Transverse colon (tissue), 4 donors: Measurements from ENCODE around the gene TTC16. TPM values are rescaled to one million over a fixed set of nuclear protein-coding genes. Genes with fewer than 3 reads are reported as not detected.

Experiments
- DNase-seq: peaks from one replicate; pipeline ENCODE4 v3.0.0-alpha.2; 2019
- H3K27ac ChIP-seq, 4 donors: fragments of 200-600 bp; sonication (generic); 2 replicates each; pipeline ENCODE4 v1.5.1; 2016 to 2018; ENCODE audit warnings: inconsistent platforms in 4 of 4
- H3K27me3 ChIP-seq: fragments of 200-600 bp; sonication (generic); 2 replicates; pipeline ENCODE4 v1.5.1; 2017; ENCODE audit warnings: inconsistent platforms
- H3K36me3 ChIP-seq, 4 donors: fragments of 200-600 bp; sonication (generic); 2 replicates each; pipeline ENCODE4 v1.5.1; 2017 to 2019; ENCODE audit warnings: inconsistent platforms in 4 of 4
- H3K4me1 ChIP-seq, 4 donors: fragments of 200-600 bp; sonication (generic); 2 replicates each; pipeline ENCODE4 v1.5.1; 2017 to 2020; ENCODE audit warnings: inconsistent platforms in 4 of 4
- H3K4me3 ChIP-seq, 4 donors: fragments of 200-600 bp; sonication (generic); 1 replicate in 1 of 4; 2 replicates in 3 of 4; pipeline versions ENCODE4 v1.5.1 to v1.6.1; 2017 to 2019; ENCODE audit warnings: inconsistent platforms in 4 of 4
- H3K9me3 ChIP-seq, 2 donors: fragments of 200-600 bp; sonication (generic); 2 replicates each; pipeline ENCODE4 v1.5.1; 2017 to 2019; ENCODE audit warnings: inconsistent platforms in 2 of 2
- EP300 ChIP-seq: sonication (generic); formaldehyde crosslinking; IDR thresholded peaks from one replicate; pipeline ENCODE4 v1.6.1; 2017; ENCODE audit warnings: antibody characterized with exemption, low read depth
- POLR2A ChIP-seq: fragments of 450-650 bp; IDR thresholded peaks from one replicate; pipeline ENCODE4 v1.6.1; 2016; ENCODE audit warnings: antibody characterized with exemption, mild to moderate bottlenecking, moderate library complexity
- POLR2AphosphoS5 ChIP-seq, 3 donors: sonication (generic); formaldehyde crosslinking; IDR thresholded peaks; one replicate each; pipeline ENCODE4 v1.6.1; 2016; ENCODE audit warnings: antibody characterized with exemption in 3 of 3
- WGBS, 2 donors: methylation state at CpG; one replicate each; pipeline ENCODE4 v1.1.5; 2018; ENCODE audit warnings: low coverage in 1 of 2; 5-methylcytosine and 5-hydroxymethylcytosine counted together
- in situ Hi-C, 4 donors: fragments of 200-750 bp; cut with MboI; loops; one replicate each; pipeline versions ENCODE4 v1.15.0 to v1.15.1; 2017; ENCODE audit warnings: low sequenced_read_pairs in 3 of 4, low pct_ligation_motif_present in 1 of 4, low pct_unique_long_range_greater_than_20kb in 1 of 4
- intact Hi-C: fragments of 100-400 bp; cut with DNase I; formaldehyde crosslinking; loops from one replicate; pipeline ENCODE4 v1.15.1; 2023; ENCODE audit warnings: low total_unique reads
- total RNA-seq, 4 donors: library from RNA; depleted of rRNA; stranded (reverse); fragments of >200 nt; gene quantifications; one replicate each; pipeline ENCODE4 v1.1.0, GENCODE V29; 2016
- TF ChIP-seq, protein P1 (sequence below), 5 experiments: fragments of 200-600 bp in 3 of 5; fragments of 450-650 bp in 2 of 5; sonication (generic) in 3 of 5; IDR thresholded peaks; 1 replicate in 2 of 5; 2 replicates in 3 of 5; pipeline ENCODE4 v1.5.1; 2016 to 2017; ENCODE audit warnings: antibody characterized with exemption in 5 of 5, inconsistent platforms in 3 of 5, mild to moderate bottlenecking in 2 of 5, moderate library complexity in 1 of 5

Gene TTC16
- total RNA-seq, 4 donors from 2014 or later: not detected

DNA sequence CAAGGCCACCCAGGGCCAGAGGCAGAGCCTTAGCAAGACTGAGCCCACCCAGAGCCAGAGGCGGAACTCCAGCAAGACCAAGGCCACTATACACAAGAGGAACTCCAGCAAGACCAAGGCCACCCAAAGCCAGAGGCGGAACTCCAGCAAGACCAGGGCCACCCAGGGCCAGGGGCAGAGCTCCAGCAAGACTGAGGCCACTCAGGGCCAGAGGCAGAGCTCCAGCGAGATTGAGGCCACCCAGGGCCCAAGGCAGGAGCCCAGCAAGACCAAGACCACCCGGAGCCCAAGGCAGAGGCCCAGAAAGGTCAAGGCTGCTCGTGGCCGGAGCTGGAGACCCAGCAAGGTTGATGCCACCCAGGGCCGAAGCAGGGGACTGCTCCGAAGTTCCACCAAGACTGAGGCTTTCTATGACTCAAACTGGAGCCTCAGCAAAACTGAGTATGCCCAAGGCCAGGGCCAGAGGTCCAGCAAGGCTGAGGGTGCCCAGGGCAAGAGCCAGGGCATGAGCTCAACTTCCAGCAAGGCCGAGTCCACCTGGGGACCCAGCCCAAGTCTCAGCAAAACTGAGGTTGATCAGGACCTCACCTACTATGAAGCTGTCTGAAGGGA is 15.0 kb downstream of the TTC16 start:
- in situ Hi-C loops: loop anchor here (10.0 to 25.0 kb wide), 5 partner anchors 134 to 219 kb away; no protein-coding TSS in a partner anchor
- peaks cover 0 to 4% (median 0%) of the 10 kb centered on the region in 4 donors for H3K36me3 ChIP-seq
- no peak for DNase-seq
- no peaks in the 10 kb centered on the region for H3K9me3 ChIP-seq
- intact Hi-C loops: loop anchor here (5.0 to 10.0 kb wide), 2 partner anchors 139 to 226 kb away; no protein-coding TSS in a partner anchor
- no peak overlapping the region for H3K27ac ChIP-seq
- TF ChIP-seq EP300: no peak
- TF ChIP-seq, protein P1, sequence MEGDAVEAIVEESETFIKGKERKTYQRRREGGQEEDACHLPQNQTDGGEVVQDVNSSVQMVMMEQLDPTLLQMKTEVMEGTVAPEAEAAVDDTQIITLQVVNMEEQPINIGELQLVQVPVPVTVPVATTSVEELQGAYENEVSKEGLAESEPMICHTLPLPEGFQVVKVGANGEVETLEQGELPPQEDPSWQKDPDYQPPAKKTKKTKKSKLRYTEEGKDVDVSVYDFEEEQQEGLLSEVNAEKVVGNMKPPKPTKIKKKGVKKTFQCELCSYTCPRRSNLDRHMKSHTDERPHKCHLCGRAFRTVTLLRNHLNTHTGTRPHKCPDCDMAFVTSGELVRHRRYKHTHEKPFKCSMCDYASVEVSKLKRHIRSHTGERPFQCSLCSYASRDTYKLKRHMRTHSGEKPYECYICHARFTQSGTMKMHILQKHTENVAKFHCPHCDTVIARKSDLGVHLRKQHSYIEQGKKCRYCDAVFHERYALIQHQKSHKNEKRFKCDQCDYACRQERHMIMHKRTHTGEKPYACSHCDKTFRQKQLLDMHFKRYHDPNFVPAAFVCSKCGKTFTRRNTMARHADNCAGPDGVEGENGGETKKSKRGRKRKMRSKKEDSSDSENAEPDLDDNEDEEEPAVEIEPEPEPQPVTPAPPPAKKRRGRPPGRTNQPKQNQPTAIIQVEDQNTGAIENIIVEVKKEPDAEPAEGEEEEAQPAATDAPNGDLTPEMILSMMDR (IDR thresholded peaks at IDR 0.05): no peak
- TF ChIP-seq POLR2AphosphoS5 (IDR thresholded peaks at IDR 0.05): no peak
- no peak for TF ChIP-seq POLR2A
- no peak overlapping the region for H3K4me3 ChIP-seq
- peaks cover 6 to 14% (median 11%) of the 10 kb centered on the region in 4 donors for H3K4me1 ChIP-seq
- H3K27me3 ChIP-seq: no peaks in the 10 kb centered on the region
- WGBS, 2 donors: 84% methylated on average over 8 of the region's 9 CpGs; no CpG with 5 or more reads in 1 of the 2 donors

DNA sequence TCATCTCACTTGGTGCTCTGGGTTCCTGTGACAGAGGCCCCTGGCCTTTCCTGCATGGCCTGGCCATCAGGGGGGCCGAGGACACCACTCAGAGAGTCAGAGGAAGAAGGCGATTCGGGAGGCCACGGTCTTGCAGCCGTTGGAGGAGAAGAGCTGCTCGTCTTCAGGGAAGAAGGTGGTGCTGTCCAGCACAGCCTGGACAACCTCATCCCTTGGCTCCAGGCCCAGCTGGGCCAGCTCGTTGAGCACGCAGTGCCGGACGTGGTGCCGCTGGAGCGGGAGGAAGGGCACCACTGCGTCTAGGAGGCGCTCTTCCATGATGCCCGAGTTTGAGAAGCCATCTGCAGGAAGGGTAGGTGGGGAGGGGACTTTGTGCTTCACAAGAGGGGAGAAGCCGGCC is 16.1 kb downstream of the TTC16 start:
- in situ Hi-C loops: loop anchor here (10.0 to 25.0 kb wide), 5 partner anchors 133 to 220 kb away; no protein-coding TSS in a partner anchor
- TF ChIP-seq EP300 (no peak), POLR2AphosphoS5 (IDR thresholded peaks at IDR 0.05) (peak in 1 of 3 donors; percentile 50)

DNA sequence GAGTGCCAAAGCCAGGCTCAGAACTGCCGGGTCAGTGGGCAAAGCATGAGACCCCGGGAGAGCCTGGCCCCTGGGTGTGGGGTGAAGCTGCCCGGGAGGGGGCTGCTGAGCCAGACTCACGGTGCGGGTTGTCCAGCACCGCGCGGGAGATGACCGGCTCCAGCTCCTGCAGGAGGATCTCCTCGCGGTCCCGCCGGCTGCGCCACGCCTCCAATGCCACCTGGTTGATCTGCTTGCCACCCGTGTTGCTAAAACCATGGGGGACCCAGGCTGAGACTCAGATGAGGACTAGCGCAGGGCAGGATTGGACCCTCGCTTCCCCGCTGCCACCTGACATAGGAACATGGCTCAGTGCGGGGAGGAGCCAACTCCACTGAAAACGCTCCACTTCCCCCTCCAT is 16.6 kb downstream of the TTC16 start:
- Histone ChIP-seq H3K4me3 (no peak overlapping the region), H3K36me3 (peaks cover 0 to 4% (median 0%) of the 10 kb centered on the region in 4 donors), H3K9me3 (no peaks in the 10 kb centered on the region), H3K4me1 (peaks cover 6 to 14% (median 11%) of the 10 kb centered on the region in 4 donors), H3K27ac (no peak overlapping the region), H3K27me3 (no peaks in the 10 kb centered on the region)
- TF ChIP-seq EP300 (no peak), POLR2AphosphoS5 (IDR thresholded peaks at IDR 0.05) (no peak), POLR2A (no peak)
- TF ChIP-seq, protein P1 (IDR thresholded peaks at IDR 0.05): no peak
- 97 to 100% methylated on average over 4 to 21 of the region's 21 CpGs for WGBS, 2 donors
- in situ Hi-C loops (loop anchor here (10.0 to 25.0 kb wide), 5 partner anchors 132 to 220 kb away; no protein-coding TSS in a partner anchor), intact Hi-C loops (loop anchor here (5.0 to 10.0 kb wide), 2 partner anchors 140 to 228 kb away; no protein-coding TSS in a partner anchor)
- no peak for DNase-seq

More for the DNA sequence above, 16.1 kb downstream of the TTC16 start:
- Histone ChIP-seq H3K27ac (no peak overlapping the region), H3K9me3 (no peaks in the 10 kb centered on the region), H3K36me3 (peaks cover 0 to 4% (median 0%) of the 10 kb centered on the region in 4 donors), H3K4me1 (peaks cover 6 to 14% (median 11%) of the 10 kb centered on the region in 4 donors), H3K27me3 (no peaks in the 10 kb centered on the region), H3K4me3 (no peak overlapping the region)
- DNase-seq: no peak
- 85 to 100% methylated on average over 1 to 16 of the region's 16 CpGs for WGBS, 2 donors
- intact Hi-C loops: loop anchor here (5.0 to 10.0 kb wide), 2 partner anchors 140 to 227 kb away; no protein-coding TSS in a partner anchor

DNA sequence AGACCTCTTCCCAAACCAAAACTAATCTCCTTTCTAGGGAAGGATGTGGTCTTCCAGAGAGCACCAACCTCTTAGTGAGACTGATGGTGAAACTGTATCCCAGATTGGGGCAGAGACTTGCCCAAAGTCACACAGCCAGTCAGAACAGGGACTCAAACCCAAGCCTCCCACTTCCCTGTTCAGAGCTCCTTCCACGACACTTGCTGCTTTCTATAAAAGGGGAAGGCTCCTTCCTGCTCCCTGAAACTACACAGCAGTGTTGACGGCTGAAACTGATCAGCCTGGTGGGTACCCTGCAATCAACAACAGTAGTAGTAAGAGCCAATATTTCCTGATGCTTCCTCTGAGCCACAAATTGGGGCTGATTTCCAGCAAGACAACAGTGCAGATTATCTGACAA is 17.7 kb downstream of the TTC16 start:
- TF ChIP-seq EP300 (no peak), POLR2A (no peak), POLR2AphosphoS5 (IDR thresholded peaks at IDR 0.05) (no peak)
- TF ChIP-seq, protein P1 (IDR thresholded peaks at IDR 0.05): no peak
- Histone ChIP-seq H3K9me3 (no peaks in the 10 kb centered on the region), H3K27ac (no peak overlapping the region), H3K4me1 (peaks cover 6 to 18% (median 11%) of the 10 kb centered on the region in 4 donors), H3K27me3 (no peaks in the 10 kb centered on the region), H3K36me3 (peaks cover 0 to 4% (median 0%) of the 10 kb centered on the region in 4 donors), H3K4me3 (no peak overlapping the region)
- 69% methylated on average over 2 of the region's 2 CpGs; no CpG with 5 or more reads in 1 of the 2 donors for WGBS, 2 donors
- intact Hi-C loops: loop anchor here (5.0 to 10.0 kb wide), 2 partner anchors 141 to 229 kb away; no protein-coding TSS in a partner anchor
- in situ Hi-C loops: loop anchor here (10.0 to 25.0 kb wide), 5 partner anchors 131 to 221 kb away; no protein-coding TSS in a partner anchor
- no peak for DNase-seq
